Body of pancreas (tissue), 4 donors: Measurements from ENCODE around the gene SUCO.

Source experiments
- POLR2A ChIP-seq, 3 donors: fragments of 450-650 bp; IDR thresholded peaks; one replicate each; pipeline ENCODE4 v1.6.1; 2016; ENCODE audit warnings: antibody characterized with exemption in 3 of 3, mild to moderate bottlenecking in 2 of 3
- TF ChIP-seq, protein P1 (sequence below), 7 experiments: fragments of 450-650 bp in 4 of 7; fragments of 200-600 bp in 3 of 7; sonication (generic) in 3 of 7; IDR thresholded peaks; one replicate each; pipeline ENCODE4 v1.5.1; 2016 to 2019; ENCODE audit warnings: antibody characterized with exemption in 7 of 7

DNA sequence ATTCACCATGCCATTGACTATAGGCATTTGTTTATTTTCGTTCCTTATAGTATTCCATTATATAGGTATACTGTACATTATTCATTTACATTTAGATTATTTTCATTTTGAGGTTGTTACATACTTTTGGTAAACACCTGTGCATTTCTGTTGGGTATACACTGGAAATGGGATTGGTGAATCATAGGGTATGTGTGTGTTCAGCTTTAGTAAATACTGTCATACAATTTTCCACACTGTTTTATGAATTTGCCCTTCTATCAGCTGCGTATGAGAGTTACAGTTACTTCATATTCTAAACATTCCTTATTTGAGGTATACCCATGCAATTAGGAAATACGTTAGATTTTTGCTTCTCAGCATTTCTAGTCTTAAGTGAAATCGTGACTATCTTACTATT lies 70.9 kb downstream of the SUCO start:
- TF ChIP-seq, protein P1, sequence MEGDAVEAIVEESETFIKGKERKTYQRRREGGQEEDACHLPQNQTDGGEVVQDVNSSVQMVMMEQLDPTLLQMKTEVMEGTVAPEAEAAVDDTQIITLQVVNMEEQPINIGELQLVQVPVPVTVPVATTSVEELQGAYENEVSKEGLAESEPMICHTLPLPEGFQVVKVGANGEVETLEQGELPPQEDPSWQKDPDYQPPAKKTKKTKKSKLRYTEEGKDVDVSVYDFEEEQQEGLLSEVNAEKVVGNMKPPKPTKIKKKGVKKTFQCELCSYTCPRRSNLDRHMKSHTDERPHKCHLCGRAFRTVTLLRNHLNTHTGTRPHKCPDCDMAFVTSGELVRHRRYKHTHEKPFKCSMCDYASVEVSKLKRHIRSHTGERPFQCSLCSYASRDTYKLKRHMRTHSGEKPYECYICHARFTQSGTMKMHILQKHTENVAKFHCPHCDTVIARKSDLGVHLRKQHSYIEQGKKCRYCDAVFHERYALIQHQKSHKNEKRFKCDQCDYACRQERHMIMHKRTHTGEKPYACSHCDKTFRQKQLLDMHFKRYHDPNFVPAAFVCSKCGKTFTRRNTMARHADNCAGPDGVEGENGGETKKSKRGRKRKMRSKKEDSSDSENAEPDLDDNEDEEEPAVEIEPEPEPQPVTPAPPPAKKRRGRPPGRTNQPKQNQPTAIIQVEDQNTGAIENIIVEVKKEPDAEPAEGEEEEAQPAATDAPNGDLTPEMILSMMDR (IDR thresholded peaks at IDR 0.05), result no peak
- no peak for TF ChIP-seq POLR2A (IDR thresholded peaks at IDR 0.05)
